K562 (cell line): ENCODE data around the gene TRNT1. TPM values are rescaled to one million over a fixed set of nuclear protein-coding genes. Genes with fewer than 3 reads are reported as not detected.

Experiments used
- ARID1B ChIP-seq: fragments of 450-650 bp; IDR thresholded peaks from 2 replicates; pipeline ENCODE4 v1.6.1; 2016; ENCODE audit warnings: antibody characterized with exemption, mild to moderate bottlenecking, inconsistent platforms
- CXXC5 ChIP-seq: fragments of 250-450 bp; sonication (Bioruptor Pico); IDR thresholded peaks from 2 replicates; pipeline ENCODE4 v1.8.0; 2022; ENCODE audit warnings: inconsistent platforms, mild to moderate bottlenecking, moderate library complexity
- HDAC1 ChIP-seq, 2 experiments: fragments of 450-650 bp; IDR thresholded peaks; 2 replicates each; pipeline ENCODE4 v1.6.1; 2016 to 2017; ENCODE audit warnings: inconsistent platforms in 1 of 2, mild to moderate bottlenecking in 1 of 2, moderate library complexity in 1 of 2
- HNRNPL ChIP-seq: fragments of 200-400 bp; formaldehyde crosslinking; IDR thresholded peaks from 2 replicates; pipeline ENCODE4 v1.6.1; 2017; ENCODE audit warnings: low read depth, mild to moderate bottlenecking, low read length
- MCM5 ChIP-seq: fragments of 450-650 bp; IDR thresholded peaks from 2 replicates; pipeline ENCODE4 v1.6.1; 2016; ENCODE audit warnings: low read depth
- MYNN ChIP-seq, 2 experiments: sonication (generic); formaldehyde crosslinking in 1 of 2; IDR thresholded peaks; 2 replicates each; pipeline versions ENCODE4 v1.5.0 to v1.6.1; 2016 to 2020; ENCODE audit warnings: antibody characterized with exemption in 1 of 2, missing genetic modification reagents in 1 of 2
- RBFOX2 ChIP-seq: fragments of 200-400 bp; formaldehyde crosslinking; IDR thresholded peaks from 2 replicates; pipeline ENCODE4 v1.6.1; 2017; ENCODE audit warnings: low read depth, mild to moderate bottlenecking, low read length, moderate library complexity
- RNF2 ChIP-seq: sonication (generic); IDR thresholded peaks from 2 replicates; pipeline ENCODE4 v1.6.1; 2016
- SMARCA4 ChIP-seq: fragments of 450-650 bp; IDR thresholded peaks from 2 replicates; pipeline ENCODE4 v1.6.1; 2016
- SOX6 ChIP-seq: fragments of 450-650 bp; IDR thresholded peaks from 2 replicates; pipeline ENCODE4 v1.6.1; 2014; ENCODE audit warnings: mild to moderate bottlenecking
- TAL1 ChIP-seq: fragments of 450-650 bp; IDR thresholded peaks from 2 replicates; pipeline ENCODE4 v1.6.1; 2016; ENCODE audit warnings: mild to moderate bottlenecking
- TEAD4 ChIP-seq, 2 experiments: sonication (generic) in 1 of 2; formaldehyde crosslinking in 1 of 2; IDR thresholded peaks; 2 replicates each; pipeline versions ENCODE4 v1.6.1 to v1.8.0; 2012 to 2022; ENCODE audit warnings: borderline replicate concordance in 1 of 2, inconsistent platforms in 1 of 2, low read length in 1 of 2, mild to moderate bottlenecking in 1 of 2, missing genetic modification reagents in 1 of 2
- TRIM24 ChIP-seq, 2 experiments: fragments of 450-650 bp; IDR thresholded peaks; 2 replicates each; pipeline ENCODE4 v1.6.1; 2016
- U2AF1 ChIP-seq: fragments of 200-400 bp; formaldehyde crosslinking; optimal IDR thresholded peaks from 2 replicates; pipeline ENCODE3; 2017; ENCODE audit warnings: mild to moderate bottlenecking, low read depth, low read length, moderate library complexity
- ZNF124 ChIP-seq: sonication (generic); formaldehyde crosslinking; IDR thresholded peaks from 2 replicates; pipeline ENCODE4 v1.8.1; 2022; ENCODE audit warnings: missing genetic modification reagents
- ZNF134 ChIP-seq: fragments of 250-450 bp; sonication (Bioruptor Pico); conservative IDR thresholded peaks from 2 replicates; pipeline ENCODE4 v1.4.0; 2020
- ZNF165 ChIP-seq: fragments of 250-450 bp; sonication (Bioruptor Pico); IDR thresholded peaks from 2 replicates; pipeline ENCODE4 v1.4.0; 2020; ENCODE audit warnings: borderline replicate concordance
- ZNF75A ChIP-seq: fragments of 450-650 bp; formaldehyde crosslinking; IDR thresholded peaks from 2 replicates; pipeline ENCODE4 v1.4.0; 2020; ENCODE audit warnings: mild to moderate bottlenecking
- polyA plus RNA-seq, 8 experiments: library from polyadenylated mRNA; depleted of rRNA in 4 of 8; stranded (reverse) in 5 of 8; unstranded in 3 of 8; fragments of >200 nt; fragmentation: Nextera tagmentation in 2 of 8; fragmentation: Illumina TruSeq in 1 of 8; extraction: Ambion mirVana in 2 of 8; extraction: Trizol in 1 of 8; gene quantifications; 2 replicates each; pipeline versions ENCODE4 v1.2.1 to v1.2.3, GENCODE V29; 2011 to 2014; ENCODE audit warnings: inconsistent platforms in 1 of 8, missing spikeins in 1 of 8
- total RNA-seq, 7 experiments: library from RNA; depleted of rRNA in 6 of 7; stranded (reverse); fragments of >200 nt in 6 of 7; fragmentation: Illumina TruSeq in 2 of 7; extraction: Trizol in 2 of 7; gene quantifications; 2 replicates each; pipeline versions ENCODE4 v1.2.1 to v1.2.3, GENCODE V29; 2011 to 2021; ENCODE audit warnings: low replicate concordance in 1 of 7
- TF ChIP-seq, protein P1 (sequence below): fragments of 450-650 bp; IDR thresholded peaks from 2 replicates; pipeline ENCODE4 v1.7.1; 2018; ENCODE audit warnings: mild to moderate bottlenecking, low read depth; ENCODE audit not compliant: partially characterized antibody
- TF ChIP-seq, protein P2 (sequence below): fragments of 450-650 bp; IDR thresholded peaks from 2 replicates; pipeline ENCODE4 v1.6.1; 2017; ENCODE audit warnings: antibody characterized with exemption, mild to moderate bottlenecking
- TF ChIP-seq, protein P3 (sequence below): fragments of 200-400 bp; formaldehyde crosslinking; IDR thresholded peaks from 2 replicates; pipeline ENCODE4 v1.6.1; 2017; ENCODE audit warnings: mild to moderate bottlenecking, low read depth, low read length, moderate library complexity

Gene TRNT1
- total and polyA plus RNA-seq, 9 of the 15 experiments (the other 6 are each of a cell fraction or from before 2014, with no cell fraction given) = 38.1 to 58.2 (median 47.4) TPM

DNA sequence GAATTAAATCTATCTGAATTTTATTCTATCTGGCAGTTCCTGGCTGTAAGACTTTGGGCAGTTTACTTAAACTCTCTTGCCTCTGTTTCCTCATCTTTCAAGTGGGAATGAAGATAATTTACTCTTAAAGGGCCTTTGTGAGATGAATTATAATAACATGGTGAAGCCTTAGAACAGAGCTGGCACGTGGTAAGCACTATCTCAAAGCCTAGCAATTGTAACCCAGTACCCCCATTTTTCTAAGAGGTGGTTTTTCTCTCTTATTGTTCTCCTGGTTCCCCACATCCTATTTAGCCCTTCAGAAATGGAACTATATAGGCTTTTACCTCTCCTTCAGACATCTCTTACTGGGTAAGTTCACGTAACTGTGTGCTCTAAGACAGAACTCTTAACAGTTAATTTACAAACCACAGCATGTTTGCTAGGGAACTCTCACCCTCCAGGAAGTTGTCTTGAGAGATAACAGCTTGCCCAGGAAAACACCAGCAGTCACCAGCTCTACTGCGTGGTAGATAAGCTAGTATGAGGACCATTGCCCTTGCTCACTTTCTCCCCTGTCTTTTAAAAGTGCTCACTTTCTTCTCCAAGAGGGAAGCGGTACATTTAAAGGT lies 65.0 kb downstream of the TRNT1 start (continued):
- TF ChIP-seq ZNF75A (CRISPR knock-in tag) (no peak), TEAD4 (IDR thresholded peaks at IDR 0.05; ENCODE audit: low read length) (peak; percentile 66), TEAD4 (CRISPR knock-in tag; IDR thresholded peaks at IDR 0.05; ENCODE audit: borderline replicate concordance) (no peak), TRIM24 (IDR thresholded peaks at IDR 0.05) (0 out of 4 replicates have a peak, but pooled peaks of 1 of the 2 experiments have one; percentile 30), RNF2 (peak; percentile 31; the same call in 1 of the 2 replicates), ZNF134 (CRISPR knock-in tag) (no peak), TAL1 (peak; percentile 59), MYNN (IDR thresholded peaks at IDR 0.05) (peak; percentile 87), MYNN (CRISPR knock-in tag; IDR thresholded peaks at IDR 0.05) (no peak), ZNF124 (CRISPR knock-in tag) (no peak), CXXC5 (CRISPR knock-in tag) (peak; percentile 44; the same call in 1 of the 2 replicates), SOX6 (peak; percentile 52), ZNF165 (CRISPR knock-in tag) (no peak), SMARCA4 (peak; percentile 81), HDAC1 (IDR thresholded peaks at IDR 0.05) (peak in 1 of 2 experiments; percentile 57; a peak in 1 of 4 replicates), HNRNPL (0 out of 2 replicates have a peak, but pooled peaks have one; percentile 22), ARID1B (peak; percentile 83), U2AF1 (no peak), MCM5 (no peak), RBFOX2 (0 out of 2 replicates have a peak, but pooled peaks have one; percentile 17)
- TF ChIP-seq, protein P1, sequence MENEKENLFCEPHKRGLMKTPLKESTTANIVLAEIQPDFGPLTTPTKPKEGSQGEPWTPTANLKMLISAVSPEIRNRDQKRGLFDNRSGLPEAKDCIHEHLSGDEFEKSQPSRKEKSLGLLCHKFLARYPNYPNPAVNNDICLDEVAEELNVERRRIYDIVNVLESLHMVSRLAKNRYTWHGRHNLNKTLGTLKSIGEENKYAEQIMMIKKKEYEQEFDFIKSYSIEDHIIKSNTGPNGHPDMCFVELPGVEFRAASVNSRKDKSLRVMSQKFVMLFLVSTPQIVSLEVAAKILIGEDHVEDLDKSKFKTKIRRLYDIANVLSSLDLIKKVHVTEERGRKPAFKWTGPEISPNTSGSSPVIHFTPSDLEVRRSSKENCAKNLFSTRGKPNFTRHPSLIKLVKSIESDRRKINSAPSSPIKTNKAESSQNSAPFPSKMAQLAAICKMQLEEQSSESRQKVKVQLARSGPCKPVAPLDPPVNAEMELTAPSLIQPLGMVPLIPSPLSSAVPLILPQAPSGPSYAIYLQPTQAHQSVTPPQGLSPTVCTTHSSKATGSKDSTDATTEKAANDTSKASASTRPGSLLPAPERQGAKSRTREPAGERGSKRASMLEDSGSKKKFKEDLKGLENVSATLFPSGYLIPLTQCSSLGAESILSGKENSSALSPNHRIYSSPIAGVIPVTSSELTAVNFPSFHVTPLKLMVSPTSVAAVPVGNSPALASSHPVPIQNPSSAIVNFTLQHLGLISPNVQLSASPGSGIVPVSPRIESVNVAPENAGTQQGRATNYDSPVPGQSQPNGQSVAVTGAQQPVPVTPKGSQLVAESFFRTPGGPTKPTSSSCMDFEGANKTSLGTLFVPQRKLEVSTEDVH = no peak
- TF ChIP-seq, protein P2, sequence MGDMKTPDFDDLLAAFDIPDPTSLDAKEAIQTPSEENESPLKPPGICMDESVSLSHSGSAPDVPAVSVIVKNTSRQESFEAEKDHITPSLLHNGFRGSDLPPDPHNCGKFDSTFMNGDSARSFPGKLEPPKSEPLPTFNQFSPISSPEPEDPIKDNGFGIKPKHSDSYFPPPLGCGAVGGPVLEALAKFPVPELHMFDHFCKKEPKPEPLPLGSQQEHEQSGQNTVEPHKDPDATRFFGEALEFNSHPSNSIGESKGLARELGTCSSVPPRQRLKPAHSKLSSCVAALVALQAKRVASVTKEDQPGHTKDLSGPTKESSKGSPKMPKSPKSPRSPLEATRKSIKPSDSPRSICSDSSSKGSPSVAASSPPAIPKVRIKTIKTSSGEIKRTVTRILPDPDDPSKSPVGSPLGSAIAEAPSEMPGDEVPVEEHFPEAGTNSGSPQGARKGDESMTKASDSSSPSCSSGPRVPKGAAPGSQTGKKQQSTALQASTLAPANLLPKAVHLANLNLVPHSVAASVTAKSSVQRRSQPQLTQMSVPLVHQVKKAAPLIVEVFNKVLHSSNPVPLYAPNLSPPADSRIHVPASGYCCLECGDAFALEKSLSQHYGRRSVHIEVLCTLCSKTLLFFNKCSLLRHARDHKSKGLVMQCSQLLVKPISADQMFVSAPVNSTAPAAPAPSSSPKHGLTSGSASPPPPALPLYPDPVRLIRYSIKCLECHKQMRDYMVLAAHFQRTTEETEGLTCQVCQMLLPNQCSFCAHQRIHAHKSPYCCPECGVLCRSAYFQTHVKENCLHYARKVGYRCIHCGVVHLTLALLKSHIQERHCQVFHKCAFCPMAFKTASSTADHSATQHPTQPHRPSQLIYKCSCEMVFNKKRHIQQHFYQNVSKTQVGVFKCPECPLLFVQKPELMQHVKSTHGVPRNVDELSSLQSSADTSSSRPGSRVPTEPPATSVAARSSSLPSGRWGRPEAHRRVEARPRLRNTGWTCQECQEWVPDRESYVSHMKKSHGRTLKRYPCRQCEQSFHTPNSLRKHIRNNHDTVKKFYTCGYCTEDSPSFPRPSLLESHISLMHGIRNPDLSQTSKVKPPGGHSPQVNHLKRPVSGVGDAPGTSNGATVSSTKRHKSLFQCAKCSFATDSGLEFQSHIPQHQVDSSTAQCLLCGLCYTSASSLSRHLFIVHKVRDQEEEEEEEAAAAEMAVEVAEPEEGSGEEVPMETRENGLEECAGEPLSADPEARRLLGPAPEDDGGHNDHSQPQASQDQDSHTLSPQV = peak; percentile 87
- TF ChIP-seq, protein P3, sequence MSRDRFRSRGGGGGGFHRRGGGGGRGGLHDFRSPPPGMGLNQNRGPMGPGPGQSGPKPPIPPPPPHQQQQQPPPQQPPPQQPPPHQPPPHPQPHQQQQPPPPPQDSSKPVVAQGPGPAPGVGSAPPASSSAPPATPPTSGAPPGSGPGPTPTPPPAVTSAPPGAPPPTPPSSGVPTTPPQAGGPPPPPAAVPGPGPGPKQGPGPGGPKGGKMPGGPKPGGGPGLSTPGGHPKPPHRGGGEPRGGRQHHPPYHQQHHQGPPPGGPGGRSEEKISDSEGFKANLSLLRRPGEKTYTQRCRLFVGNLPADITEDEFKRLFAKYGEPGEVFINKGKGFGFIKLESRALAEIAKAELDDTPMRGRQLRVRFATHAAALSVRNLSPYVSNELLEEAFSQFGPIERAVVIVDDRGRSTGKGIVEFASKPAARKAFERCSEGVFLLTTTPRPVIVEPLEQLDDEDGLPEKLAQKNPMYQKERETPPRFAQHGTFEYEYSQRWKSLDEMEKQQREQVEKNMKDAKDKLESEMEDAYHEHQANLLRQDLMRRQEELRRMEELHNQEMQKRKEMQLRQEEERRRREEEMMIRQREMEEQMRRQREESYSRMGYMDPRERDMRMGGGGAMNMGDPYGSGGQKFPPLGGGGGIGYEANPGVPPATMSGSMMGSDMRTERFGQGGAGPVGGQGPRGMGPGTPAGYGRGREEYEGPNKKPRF = no peak
